GM12872 (cell line): ENCODE results near the gene COQ8B.

Experiments
- TF ChIP-seq, protein P1 (sequence below): IDR thresholded peaks from 3 replicates; pipeline ENCODE4 v1.5.1; 2011; ENCODE audit warnings: low read depth, mild to moderate bottlenecking, low read length, moderate library complexity; ENCODE audit not compliant: insufficient read depth

COQ8B gene

DNA sequence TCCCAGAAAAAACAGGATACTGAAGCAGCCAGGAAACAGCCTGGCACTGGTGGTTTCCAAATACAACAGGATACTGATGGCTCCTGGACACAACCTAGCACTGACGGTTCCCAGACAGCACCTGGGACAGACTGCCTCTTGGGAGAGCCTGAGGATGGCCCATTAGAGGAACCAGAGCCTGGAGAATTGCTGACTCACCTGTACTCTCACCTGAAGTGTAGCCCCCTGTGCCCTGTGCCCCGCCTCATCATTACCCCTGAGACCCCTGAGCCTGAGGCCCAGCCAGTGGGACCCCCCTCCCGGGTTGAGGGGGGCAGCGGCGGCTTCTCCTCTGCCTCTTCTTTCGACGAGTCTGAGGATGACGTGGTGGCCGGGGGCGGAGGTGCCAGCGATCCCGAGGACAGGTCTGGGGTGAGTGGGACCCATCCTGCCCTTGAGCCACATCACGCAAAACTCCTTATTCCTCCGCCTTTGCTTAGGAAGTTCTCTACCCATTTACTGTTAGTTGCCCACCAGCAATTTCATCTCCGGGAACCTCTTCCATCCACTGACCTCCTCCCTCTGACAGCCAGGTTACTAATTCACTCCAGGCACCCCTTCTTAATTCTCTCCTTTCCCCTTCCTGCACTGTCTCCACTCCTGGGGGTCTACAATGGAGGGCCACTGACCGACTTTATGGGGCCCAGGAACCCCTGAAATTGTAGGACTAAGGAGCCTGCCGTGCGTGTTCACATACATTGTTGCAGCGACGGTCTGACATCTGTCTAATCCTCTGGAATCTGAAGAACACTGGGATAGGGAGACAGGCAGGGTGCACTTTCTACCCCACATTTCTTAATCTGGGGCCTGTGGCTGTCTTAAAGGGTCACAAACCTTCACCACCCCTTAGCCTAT, 1.4 kb upstream of the COQ8B start:
- TF ChIP-seq, protein P1, sequence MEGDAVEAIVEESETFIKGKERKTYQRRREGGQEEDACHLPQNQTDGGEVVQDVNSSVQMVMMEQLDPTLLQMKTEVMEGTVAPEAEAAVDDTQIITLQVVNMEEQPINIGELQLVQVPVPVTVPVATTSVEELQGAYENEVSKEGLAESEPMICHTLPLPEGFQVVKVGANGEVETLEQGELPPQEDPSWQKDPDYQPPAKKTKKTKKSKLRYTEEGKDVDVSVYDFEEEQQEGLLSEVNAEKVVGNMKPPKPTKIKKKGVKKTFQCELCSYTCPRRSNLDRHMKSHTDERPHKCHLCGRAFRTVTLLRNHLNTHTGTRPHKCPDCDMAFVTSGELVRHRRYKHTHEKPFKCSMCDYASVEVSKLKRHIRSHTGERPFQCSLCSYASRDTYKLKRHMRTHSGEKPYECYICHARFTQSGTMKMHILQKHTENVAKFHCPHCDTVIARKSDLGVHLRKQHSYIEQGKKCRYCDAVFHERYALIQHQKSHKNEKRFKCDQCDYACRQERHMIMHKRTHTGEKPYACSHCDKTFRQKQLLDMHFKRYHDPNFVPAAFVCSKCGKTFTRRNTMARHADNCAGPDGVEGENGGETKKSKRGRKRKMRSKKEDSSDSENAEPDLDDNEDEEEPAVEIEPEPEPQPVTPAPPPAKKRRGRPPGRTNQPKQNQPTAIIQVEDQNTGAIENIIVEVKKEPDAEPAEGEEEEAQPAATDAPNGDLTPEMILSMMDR = no peak

DNA sequence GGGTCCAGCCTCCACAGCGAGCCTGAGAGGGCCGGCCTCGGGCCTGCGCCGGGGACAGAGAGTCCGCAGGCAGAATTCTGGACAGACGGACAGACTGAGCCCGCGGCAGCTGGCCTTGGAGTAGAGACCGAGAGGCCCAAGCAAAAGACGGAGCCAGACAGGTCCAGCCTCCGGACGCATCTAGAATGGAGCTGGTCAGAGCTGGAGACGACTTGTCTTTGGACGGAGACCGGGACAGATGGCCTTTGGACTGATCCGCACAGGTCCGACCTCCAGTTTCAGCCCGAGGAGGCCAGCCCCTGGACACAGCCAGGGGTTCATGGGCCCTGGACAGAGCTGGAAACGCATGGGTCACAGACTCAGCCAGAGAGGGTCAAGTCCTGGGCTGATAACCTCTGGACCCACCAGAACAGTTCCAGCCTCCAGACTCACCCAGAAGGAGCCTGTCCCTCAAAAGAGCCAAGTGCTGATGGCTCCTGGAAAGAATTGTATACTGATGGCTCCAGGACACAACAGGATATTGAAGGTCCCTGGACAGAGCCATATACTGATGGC, 716 bp upstream of the COQ8B start:
- TF ChIP-seq, protein P1 = no peak

DNA sequence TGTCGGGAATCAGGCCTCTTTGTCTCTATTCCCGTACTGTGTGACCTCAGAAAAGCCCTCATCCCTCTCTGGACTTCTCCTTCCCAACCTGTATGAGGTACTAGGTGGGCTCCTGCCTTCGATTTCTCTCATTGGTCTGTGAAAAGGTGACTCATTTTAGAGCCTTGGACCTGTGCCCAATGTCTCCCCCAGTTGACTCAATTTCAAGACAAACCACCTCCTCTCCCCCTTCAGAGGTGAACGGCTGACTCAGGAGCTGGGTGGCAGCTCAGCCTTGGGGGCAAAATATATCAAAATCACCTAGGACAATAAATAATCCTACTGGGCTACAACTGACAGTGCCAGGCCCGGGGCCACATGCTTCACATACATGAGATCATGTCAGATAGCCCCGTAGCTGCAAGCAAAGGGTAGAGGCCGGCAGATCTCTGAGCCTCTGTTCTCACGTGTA, 630 bp downstream of the COQ8B start:
- TF ChIP-seq, protein P1 = no peak

DNA sequence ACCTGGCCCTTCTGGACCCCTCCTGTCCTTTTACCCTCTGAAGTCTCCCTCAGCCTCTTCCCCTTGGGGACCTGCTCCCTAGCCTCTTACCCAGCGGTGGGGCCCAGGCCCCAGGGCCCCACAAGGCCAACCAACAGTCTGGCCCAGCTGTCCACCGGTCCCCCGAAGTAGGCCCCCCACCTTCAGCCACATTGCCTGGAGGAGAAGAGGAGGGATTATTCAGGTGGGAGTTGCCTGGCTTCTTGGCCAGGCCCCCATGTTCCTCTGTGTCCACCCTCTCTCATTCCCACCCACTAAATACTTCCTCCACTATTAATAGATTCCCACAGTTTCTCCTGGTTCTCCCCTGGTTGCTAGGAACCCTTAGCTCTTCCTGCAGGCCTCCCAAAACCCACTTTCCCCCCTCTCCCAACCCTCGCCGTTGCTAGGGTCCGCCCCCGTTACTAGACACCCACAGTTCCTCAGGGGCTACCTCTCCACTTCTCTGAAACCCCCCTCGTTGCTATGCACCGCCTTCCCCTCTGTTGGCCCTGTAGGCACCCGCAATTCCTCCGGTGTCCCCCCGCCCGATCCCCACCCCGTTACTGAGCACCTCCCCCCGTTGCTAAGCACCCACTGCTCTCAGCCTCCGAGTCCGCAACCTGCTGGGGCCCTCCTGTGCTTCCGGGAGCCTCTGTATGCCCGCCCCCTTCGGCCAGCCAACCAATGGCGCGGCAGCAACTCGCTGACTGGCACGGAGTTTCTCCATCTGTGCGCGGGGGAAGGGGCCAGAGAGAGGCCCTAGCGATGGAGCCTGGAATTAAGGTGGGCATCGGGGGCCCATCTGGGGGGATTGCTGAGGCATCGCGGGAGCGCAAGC, 2.0 kb downstream of the COQ8B start:
- TF ChIP-seq, protein P1 = 0 out of 3 replicates have a peak, but pooled peaks have one; percentile 24

DNA sequence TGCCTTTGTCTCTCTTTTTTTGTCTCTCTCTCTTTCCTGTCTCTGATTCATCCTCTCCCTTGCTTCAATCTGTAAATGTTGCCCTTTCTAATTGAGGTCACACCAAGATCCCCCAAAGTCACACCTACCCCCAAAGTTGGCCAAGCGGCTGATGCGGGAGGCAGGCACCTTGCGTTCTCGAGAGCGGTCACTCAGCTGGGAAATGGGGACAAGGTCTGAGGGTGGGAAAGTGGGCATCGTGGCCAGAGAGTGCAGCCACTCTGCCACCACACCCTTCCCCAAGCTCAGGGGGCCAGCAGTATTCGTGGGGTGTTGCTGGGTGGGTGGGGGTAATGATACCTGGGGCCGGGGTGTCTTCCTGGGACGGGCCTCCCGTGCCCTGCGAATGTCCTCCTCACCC, 2.7 kb downstream of the COQ8B start:
- TF ChIP-seq, protein P1 = no peak

DNA sequence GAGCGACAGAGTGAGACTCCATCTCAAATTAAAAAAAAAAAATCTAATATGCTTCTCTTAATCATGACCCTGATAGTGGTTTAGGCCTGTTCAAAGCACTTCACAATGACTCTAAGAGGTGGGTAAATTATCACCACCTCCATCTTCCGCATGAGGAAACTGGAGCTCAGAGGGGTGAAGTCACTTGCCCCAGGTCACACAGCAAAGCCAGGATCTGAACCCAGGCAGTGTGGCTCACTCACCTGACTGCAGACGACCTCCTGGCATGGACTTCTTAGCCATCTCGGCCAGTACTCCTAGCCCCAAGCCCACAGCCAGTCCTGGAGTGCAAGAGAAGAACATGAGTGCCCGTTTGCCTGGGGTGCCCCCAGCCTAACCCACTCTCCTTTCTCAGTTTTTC, 6.9 kb downstream of the COQ8B start:
- TF ChIP-seq, protein P1 = no peak

DNA sequence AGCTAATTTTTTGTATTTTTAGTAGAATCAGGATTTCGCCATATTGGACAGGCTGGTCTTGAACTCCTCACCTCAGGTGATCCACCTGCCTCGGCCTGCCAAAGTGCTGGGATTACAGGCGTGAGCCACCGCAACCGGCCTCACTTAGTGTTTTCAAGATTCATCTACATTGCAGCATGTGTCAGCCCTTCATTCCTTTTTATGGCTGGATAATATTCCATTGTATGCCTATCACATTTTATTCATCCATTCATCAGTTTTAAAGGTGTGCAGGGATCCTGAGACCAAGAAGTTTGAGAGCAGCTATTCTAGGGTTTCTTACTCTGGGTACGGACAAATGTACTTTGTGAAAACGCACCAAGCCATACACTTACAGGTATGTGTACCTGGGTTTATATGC, 9.1 kb downstream of the COQ8B start:
- TF ChIP-seq, protein P1 = no peak
